HG03342 (cell line): ENCODE measurements around the gene CCR1.
A peak's percentile ranks its signal among the peaks of the same experiment; 100 is the strongest.
"Not testable (repeated sequence)": the region's sequence is repeated elsewhere in the genome, so short reads cannot be mapped to it uniquely, and the experiment has no call there.

ENCODE experiments used
- ATAC-seq: cut with Tn5 transposase; IDR thresholded peaks from one replicate; pipeline ENCODE4 v1.9.1; 2021; ENCODE audit warnings: mild to moderate bottlenecking, moderate library complexity; ENCODE audit not compliant: unreplicated experiment

The CCR1 gene

GRCh38 chr3:46213201-46213600 lies 5.1 kb upstream of the CCR1 start:
- ATAC-seq: no peak

DNA sequence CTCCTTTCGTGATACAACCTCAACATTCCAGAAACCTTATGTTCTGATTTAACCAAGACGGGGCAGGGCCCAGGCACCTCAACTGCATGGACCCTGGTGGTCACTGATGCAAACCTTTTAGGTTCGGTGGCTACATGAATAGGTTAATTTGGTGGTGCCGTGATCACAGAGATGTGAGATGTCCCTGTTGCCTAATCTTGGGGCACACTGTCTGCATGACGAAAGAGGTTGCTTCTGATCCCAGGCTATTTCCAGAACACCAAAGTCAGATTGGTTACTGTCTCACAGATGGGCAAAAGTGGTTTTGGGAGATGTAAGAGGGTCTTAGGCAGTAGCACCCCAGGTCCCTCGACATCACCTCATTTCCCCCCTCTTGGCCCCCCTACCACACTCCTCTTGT lies 4.0 kb upstream of the CCR1 start:
- ATAC-seq: no peak

- ATAC-seq: no peak
Measured at GRCh38 chr3:46209746-46210470, 1.8 kb upstream of the CCR1 start.

- no peak for ATAC-seq
Measured at GRCh38 chr3:46209053-46209452, 940 bp upstream of the CCR1 start.

DNA sequence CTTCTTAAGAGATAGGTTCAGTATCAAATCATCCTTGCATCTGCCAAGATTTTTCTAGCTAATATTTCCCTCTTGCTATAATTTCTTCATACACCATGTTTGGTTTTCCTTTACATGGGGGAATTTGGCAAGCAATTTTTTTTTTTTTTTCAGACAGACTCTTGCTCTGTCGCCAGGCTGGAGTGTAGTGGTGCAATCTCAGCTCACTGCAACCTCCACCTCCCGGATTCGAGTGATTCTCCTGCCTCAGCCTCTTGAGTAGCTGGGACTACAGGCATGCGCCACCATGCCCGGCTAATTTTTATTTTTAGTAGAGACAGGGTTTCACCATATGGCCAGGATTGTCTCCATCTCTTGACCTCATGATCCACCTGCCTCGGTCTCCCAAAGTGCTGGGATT lies 599 bp downstream of the CCR1 start:
- ATAC-seq: not testable (repeated sequence)

DNA sequence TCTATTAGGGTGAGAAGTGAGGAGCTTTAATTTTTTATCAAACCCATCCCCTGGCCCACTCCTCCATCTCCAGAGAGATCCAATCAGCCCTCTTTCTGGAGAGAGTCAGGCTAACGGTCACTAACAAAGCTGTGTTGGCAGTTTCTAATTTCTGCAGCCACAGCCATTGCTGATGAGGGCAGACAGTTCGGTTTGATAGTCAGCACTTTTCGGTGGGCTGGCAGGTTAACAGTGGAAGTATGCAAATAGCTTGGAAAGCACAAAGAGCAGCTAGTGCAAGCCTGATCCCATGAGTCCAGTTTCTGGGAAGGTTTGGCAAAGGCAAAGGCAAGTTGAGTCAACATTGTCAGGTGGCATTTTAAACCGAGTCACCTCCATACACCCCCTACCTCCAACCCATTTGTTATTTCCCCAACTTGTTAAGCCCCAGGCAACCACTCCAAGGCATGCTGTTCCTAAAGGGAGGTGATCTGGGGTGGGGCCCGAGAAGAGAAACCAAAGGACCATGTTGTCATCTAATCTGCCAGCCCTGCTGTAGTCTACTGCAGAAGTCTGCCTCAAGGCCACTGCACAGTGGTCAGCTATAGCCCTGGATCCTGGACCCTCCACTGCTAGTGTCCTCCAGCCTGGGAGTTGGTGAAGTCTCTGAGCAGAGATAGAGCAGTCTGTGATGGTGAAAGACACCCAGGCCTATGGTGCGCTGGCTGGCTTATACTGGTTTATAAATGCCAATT lies 1.7 kb downstream of the CCR1 start:
- ATAC-seq: no peak

- ATAC-seq: no peak
Measured at GRCh38 chr3:46205286-46205960, 2.7 kb downstream of the CCR1 start.

DNA sequence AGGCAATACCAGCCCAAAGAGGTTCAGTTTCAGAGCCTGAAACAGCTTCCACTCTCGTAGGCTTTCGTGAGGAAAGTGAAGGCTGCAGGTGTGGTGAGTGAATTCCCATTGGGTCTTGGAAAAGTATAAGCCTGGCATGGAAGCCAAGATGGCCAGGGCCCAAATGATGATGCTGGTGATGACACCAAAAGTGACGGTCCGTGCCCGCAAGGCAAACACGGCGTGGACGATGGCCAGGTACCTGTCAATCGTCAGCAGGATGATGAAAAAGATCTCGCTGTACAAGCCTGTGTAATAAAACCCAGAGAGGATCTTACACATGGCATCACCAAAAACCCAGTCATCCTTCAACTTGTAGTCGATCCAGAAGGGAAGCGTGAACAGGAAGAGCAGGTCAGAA lies 4.4 kb downstream of the CCR1 start:
- ATAC-seq: no peak

- ATAC-seq: no peak
Measured at GRCh38 chr3:46202535-46202934, 5.6 kb downstream of the CCR1 start.

DNA sequence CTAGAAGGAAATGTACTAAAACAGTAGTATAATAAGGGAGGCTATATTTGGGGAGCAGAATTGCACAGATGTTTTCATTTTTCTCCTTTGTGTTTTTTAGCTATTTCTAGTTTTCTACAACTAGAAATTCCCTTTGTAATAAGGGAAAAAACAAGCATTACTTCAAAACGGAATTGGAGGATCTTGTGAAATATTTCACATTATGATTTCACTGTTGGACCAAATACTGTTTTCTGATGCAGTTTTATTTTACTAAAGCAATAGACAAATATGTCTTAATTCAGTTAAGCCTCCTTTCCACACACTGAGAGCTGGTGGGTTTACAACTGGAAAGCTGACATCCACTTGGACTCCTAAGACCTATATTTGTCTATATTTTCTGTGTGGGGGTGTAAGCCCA lies 7.3 kb downstream of the CCR1 start:
- no peak for ATAC-seq

DNA sequence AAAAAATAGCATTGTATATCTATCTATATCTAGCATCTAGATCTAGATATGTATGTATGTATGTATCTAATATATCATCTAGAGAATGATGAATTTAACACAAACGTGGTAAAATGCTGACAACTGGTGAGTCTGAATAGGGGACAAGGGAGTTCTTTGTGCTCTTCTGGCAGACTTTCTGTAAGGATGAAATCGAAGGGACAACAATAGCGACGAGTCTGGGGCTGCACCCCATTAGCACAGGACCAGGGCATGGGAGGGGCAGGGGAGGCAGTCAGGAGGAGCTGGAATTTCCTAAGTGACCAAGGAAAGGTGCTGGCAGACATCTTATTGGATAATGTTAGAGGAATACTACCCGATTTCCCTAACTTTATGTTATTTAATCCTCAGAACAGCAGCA lies 7.9 kb downstream of the CCR1 start:
- ATAC-seq: no peak

DNA sequence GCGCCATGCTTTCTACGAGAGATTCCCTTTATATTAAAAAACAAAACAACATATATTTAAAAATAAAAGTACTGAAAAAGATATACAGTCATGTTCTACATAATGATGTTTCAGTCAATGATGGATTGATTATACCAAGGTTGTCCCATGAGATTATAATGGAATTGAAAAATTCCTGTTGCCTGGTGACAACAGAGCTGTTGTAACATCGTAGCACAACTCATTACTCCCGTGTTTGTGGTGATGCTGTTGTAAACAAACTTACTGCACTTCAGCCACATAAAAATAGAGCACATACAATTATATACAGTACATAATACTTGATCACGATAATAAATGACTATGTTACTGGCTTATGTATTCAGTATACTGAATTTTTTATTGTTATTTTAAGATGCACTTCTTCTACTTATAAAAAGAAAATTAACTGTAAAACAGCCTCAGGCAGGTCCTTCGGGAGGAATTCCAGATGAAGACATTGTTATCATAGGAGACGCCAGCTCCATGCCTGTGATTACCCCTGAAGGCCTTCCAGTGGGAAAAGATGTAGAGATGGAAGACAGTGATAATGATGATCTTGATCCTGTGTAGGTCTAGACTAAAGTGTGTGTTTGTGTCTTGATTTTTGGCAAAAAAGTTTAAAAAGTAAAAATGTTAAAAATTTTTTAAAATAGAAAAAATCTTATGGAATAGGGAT lies 11.7 kb downstream of the CCR1 start:
- no peak for ATAC-seq

- ATAC-seq: no peak
Measured at GRCh38 chr3:46194868-46195553, 13.1 kb downstream of the CCR1 start.

DNA sequence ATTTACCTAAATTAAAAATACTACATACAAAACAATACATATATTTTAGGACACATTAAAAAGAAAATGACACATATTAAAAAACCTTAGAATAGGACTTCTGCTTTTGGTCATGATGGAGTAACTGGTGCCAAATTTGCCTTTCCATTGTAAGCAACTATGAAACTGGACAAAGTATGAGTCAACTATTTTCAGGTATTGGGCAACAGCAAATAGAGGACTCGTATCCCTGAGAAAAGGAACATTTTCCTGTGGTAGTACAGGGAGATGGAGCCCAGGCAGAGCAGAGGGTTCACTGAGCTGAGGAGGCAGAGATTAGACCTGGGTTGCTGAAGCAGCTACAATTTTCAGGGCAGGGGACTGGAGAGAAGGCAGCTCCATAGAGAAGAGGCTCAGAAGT lies 14.7 kb downstream of the CCR1 start:
- no peak for ATAC-seq

DNA sequence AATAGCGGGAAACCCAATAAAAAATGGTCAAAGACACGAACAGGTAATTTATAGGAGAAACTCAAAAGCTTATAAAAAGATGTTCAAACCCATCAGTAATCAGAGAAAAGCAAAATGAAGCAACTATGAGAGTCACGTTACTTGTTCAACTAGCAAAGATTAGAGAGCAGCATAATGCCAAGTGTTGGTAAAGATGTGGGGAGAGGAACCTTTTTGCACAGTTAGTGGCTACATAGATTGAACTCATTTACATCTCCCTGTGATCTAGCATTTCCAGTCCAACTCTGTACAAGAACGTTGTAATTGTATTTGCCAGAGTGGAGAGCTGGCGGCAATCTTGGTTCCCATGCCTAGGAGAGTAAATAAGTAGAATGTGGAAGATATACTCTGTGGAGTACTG lies 15.2 kb downstream of the CCR1 start:
- no peak for ATAC-seq

GRCh38 chr3:46191730-46192129 lies 16.4 kb downstream of the CCR1 start:
- ATAC-seq: no peak

DNA sequence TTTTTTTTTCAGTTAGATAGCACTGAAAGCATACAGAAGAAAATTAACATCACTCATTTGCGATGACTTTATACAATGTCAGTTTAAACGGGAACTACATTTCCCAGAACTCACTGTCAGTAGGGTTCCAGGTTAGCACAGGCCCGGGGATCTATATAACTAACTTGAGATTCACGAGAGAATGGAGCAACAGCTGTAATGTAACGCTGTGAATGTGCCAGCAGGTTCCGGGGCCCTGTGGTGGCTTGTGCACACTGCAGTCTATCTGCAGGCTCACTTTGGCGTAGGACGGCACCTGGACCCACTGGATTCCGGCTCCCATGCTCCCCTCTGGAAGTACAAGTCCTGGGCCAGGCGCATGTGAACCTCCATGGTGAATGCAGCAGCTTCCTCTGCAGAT lies 19.4 kb downstream of the CCR1 start:
- no peak for ATAC-seq

DNA sequence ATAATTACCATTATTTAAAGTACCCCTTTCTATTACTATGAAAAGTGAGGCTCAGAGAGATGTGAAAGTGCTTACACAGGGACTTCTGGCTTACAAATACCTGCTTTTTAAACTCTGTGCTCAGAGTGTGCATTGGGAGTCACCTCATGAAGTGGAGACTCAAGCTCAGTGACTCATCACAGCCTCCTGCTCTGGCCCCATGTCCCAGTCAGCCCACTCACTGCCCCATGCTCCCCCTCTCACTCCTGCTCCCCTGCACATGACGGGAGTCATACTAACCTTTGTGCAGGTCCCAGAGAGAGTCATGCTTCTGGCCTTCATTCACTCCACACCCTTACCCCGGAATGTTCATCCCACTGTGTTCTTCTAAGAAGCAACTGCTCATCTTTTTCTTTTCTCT lies 20.2 kb downstream of the CCR1 start:
- no peak for ATAC-seq

GRCh38 chr3:46187341-46187700 lies 20.8 kb downstream of the CCR1 start:
- peak; percentile 21 for ATAC-seq

GRCh38 chr3:46186471-46187340 lies 21.4 kb downstream of the CCR1 start:
- peak; percentile 78 for ATAC-seq
